SIG-M5 (cell line): Measurements from ENCODE around the gene PAPSS2.
A peak's percentile ranks its signal among the peaks of the same experiment; 100 is the strongest.
"Not testable (repeated sequence)": the region's sequence is repeated elsewhere in the genome, so short reads cannot be mapped to it uniquely, and the experiment has no call there.

Experiments
- DNase-seq: peaks from one replicate; lab custom pipeline; 2025; lab: John Stamatoyannopoulos, UW

PAPSS2 gene

DNA sequence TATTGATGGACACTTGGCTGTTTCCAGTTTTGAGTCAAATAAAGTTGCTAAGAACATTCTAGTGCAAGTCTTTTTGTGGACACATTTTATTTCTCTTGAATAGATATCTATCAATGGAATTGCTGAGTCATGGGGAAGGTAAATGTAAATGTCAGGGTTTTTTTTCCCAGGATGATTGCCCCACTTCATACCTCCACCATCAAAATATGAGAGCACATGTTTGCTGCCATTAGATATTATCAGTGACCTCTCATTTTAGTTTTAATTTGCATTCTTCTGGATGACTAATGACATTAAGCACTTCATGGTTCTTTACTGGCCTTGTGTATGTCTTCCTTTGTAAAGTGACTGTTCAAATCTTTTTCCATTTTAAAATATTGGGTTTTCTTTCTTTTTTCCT, 45.7 kb downstream of the PAPSS2 start:
- DNase-seq: no peak

DNA sequence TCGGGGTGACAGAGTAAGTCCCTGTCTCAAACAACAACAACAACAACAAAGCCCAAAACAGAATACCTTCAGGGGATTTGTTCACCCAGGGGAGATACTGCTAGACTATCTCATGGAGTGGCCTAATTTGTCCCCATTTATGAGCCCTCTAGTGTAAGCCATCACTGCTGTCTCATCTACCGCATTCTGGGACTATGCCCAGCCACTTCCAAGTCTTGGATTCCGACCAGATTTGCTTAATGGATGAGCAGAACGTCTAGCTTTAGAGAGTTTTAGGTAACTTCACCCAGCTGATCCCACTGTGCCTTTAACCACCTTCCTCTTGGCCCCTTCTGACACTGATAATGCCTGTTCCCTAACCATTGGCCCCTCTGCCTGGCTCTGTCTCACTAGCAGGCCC, 47.1 kb downstream of the PAPSS2 start:
- no peak for DNase-seq

DNA sequence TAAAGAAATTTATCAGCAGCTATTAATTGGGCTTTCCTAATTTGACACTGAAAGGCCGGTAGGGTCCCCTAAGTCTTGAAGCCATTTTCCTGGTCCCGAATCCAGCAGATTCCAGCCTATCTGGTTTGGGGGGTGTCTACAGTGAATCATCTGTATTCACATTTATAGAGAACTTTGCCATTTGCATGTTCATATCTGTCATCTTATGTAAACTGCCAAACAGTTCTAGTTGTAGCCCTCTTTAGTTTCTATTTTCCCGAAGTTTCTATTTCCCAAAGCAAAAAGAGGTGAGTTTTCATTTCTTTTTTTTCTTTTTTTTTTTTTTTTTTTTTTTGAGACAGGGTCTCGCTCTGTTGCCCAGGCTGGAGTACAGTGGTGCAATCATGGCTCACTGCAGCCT, 47.6 kb downstream of the PAPSS2 start:
- no peak for DNase-seq

DNA sequence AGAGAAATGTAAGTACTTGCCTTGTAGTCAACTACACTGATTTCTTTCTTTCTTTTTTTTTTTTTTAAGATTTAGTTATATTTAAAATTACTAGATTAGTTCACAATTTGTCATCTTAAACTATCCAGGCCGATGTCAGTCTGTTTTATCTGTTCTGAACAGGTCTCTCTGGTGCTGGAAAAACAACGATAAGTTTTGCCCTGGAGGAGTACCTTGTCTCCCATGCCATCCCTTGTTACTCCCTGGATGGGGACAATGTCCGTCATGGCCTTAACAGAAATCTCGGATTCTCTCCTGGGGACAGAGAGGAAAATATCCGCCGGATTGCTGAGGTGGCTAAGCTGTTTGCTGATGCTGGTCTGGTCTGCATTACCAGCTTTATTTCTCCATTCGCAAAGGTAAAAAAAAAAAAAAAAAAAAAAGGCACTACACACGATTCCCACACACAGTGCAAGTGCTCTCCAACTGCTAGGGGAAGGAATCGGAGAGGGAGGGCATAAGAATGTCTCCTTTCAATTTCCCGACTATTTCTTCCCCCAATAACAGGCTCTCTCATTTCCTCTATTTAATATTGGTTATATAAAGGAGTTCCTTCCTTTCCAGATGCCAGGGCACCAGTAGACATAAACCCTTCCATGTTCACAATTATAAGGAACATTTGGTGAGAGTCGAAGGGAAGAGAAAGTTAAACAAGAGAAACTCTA, 53.4 kb downstream of the PAPSS2 start:
- no peak for DNase-seq

DNA sequence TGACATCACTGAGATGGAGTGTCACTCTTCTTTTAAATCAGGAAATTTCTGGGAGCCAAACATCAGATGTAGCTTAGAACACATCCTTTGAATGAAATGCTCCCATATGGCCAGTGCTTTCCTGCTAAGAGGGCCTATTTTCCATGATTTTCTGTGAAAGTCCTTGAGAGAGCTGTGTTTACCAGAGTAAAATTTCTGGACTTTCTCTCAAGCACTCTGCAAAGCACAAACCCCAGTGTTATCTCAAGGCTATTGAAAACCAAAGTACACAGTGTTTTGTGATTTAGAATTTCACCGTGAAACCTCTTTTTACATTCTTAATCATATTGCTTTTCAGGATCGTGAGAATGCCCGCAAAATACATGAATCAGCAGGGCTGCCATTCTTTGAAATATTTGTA, 54.0 kb downstream of the PAPSS2 start:
- DNase-seq: no peak

DNA sequence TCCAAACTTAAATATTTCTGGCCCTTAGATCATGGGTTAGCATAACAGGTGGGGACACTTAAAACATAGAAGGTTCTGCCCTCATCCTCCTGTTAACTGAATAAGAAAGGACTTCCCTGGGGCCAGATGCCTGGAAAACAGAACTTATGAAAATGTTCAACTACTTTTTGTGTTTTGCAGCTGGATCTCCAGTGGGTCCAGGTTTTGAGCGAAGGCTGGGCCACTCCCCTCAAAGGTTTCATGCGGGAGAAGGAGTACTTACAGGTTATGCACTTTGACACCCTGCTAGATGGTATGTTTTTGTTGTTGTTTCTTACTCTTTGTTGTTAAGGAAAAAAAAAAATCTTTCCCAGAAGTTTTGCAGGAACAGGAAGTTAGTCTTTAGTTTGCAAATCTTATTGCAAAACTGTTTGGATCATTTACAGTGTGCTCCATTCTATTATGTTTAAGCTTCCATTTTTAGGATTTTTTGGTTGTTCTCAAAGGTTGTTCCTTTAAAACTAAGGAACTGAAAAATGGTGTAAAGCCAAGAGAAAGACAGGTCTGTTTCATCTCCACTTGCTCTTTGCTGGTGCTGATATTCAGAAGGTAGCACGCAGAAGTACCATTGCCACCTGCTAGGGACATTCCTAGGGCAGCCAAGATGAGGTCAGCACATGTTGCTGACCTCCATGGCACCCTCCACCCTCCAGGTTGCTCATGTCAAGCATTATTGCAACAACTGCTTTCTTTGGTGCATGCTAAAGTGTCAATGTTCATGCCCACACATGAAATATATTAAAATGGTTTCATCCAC, 56.1 kb downstream of the PAPSS2 start:
- DNase-seq: no peak

DNA sequence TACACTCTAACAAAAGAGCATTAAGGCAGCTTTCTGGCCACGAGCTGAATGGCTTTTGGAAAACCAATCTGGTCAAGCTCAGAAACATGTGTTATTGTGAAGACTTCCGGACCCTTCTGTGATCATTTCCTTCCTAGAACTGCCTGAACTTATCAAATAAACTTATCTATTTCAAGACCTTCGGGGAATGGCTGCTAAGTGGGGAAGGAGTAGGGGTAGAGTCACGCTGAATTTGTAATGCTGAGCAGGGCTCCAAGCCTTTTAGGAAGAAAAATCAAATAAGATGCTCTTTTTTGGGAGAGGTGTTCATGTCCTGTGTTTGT, 56.6 kb downstream of the PAPSS2 start:
- DNase-seq: no peak

DNA sequence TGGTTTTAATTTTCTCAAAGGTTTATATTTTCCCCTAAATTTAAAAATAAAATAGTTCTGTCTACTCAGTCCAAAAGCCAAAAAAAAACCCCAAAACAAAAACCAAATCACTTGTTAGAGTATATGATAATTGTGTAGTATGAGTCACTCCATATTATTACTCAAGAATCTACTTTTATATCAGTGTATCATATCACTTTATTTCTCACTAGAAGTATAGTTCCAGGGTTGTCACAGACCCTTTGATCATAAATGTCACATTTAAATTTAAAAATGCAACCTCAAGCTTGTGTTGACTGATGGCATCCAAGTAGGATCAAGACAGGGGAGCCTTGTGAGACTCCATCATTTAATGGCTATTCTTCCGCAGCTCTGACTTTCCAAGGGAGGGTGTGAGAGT, 61.0 kb downstream of the PAPSS2 start:
- DNase-seq: no peak

DNA sequence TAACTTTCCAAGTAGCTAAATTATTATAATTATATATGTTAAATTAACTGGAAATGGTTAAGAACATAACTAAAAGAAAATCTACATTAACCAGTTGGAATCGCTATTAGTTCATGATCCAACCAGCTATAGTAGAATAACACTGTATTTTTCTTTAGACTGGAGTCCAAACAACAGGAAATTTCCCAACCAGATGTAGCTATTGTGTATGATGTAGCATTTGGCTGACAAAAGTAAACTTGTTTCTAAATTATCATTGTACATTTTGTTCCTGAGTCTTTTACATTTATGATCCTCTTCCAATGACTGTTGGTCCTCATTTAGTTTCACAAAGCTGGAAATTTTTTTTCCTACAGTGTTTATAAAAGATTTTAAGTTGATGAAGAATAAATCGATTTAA, 62.1 kb downstream of the PAPSS2 start:
- no peak for DNase-seq

DNA sequence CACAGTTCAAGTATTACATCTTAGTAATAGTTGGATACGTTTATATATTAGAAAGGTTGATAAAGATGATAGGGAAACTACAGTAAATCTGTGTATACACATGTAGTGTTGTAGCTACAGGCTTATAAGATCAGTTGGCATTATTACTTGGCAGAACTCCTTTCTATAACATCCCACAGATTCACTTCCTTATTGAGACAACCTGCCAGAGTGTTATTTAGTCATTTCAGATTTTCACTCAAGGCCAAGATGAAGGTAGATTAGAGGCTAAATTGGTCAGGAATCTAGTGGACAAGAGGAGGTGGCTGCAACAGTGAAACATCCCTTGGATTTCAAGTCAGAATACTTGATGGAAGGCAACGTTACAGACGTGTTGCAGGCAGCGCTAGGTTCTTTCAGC, 63.0 kb downstream of the PAPSS2 start:
- DNase-seq: no peak

DNA sequence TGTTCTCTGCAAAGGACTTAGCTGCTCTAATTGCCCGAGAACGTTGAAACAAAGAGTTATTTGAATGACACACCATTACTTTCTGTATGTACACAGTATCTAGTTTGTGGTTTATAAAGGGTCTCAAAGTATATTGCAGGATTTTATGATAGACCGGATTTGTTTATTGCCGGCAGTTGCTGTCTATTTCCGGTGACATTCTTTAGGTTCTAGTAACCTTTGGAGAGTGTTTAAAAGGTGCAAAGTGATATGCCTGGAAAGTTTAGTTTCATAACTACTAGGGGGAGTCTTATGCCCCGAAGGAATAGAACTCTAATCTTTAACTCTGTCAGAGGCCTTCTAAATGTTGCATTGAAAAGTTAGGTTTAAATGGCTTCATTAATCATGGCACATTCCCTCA, 63.8 kb downstream of the PAPSS2 start:
- no peak for DNase-seq

DNA sequence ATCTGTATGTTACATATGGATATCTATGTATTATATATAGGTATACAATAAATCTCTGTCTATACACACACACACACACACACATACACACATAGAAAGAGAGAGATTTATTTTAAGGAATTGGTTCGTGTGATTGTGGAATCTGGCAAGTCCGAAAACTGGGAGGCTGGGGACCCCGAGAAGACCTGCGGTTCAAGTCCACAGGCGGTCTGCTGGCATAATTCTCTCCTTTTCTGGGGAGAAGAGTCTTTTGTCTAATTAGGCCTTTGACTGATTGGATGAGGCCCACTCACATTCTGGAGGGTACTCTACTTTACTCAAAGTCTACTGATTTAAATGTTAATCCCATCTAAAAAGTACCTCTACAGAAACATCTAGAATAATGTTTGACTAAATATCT, 65.1 kb downstream of the PAPSS2 start:
- no peak for DNase-seq

DNA sequence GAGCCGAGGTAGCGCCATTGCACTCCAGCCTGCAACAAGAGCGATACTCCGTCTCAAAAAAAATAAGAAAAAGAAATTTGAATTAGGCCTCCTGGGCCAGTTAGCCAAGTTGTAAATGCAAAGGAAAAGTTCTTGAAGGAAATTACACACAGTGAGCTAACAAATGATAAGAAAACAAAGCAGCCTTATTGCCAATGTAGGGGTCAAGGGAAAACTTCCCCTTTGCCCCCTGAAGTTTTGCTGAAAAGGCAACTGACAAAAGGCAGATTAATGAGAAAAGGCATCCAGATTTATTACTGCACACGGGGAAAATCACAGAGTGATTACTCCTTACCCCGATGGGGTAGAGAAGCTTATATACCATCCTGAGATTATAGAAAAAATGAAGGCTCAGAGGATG, 70.3 kb downstream of the PAPSS2 start:
- DNase-seq: no peak

DNA sequence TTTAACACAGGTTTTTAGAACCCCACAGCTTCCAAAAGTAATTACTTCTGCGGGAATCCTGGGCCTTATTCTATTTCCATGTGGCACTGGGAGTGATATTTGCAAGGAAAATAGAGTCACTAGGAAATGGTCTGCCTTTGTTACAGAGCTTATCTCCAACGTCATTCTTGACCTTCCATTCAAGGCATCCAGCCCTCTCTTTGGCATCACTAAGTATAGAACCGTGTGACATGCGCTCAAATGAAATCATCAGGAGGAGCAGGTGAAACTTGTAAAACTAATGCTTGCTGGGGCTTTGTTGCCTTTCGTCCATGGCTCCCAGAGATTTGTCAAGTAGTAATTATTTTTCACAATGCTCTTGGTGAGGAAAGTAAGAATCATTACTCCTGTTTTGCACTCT, 73.4 kb downstream of the PAPSS2 start:
- DNase-seq: no peak

DNA sequence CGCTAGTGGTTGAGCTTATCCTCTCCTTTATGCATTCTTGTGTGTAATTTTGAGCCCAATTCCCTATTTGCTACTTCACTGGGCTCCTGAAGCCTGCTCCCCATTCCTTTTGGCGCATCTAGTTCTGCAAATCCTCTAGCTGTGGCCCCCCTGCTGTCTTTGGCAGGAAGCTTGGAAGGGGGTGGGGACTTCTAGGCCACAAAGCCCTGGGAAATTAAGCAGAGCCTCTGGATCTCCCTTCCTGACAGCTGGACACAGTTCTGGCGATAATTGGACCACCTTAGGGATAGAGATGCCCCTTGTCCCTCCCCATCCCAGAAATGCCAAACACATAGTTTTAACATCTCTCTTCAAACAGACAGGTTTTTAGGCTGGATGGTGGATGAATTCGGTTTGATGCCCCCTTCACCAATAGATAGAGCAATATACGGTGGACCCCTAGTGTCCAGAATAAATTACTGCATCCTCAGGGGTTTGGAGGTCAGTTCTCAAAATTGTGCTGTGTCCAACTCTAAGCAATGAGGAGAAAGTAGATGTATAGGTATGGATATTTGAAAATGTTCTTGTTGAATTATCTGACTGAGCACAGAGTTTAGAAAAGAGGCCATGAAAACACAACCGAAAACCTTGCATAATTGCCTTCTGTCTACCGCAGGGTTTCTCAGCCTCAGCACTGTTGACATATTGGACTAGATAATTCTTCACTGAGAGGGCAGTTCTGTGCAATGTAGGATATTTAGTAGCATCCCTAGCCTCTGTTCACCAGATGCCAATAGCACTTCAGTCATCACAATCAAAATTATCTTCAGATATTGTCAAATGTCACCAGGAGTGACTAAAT, 75.5 kb downstream of the PAPSS2 start:
- no peak for DNase-seq

DNA sequence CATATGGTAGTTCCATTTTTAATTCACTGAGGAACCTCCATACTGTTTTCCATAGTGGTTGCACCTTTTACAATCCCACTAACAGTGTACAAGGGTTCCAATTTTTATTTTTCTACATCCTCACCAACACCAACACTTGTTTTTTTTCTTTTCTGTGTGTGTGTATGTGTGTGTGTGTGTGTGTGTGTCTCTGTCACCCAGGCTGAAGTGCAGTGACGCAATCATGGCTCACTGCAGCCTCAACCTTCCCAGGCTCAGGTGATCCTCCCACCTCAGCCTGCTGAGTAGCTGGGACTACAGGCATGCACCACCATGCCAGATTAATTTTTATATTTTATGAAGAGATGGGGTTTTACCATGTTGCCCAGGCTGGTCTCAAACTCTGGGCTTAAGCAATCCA, 78.6 kb downstream of the PAPSS2 start:
- DNase-seq: not testable (repeated sequence)

DNA sequence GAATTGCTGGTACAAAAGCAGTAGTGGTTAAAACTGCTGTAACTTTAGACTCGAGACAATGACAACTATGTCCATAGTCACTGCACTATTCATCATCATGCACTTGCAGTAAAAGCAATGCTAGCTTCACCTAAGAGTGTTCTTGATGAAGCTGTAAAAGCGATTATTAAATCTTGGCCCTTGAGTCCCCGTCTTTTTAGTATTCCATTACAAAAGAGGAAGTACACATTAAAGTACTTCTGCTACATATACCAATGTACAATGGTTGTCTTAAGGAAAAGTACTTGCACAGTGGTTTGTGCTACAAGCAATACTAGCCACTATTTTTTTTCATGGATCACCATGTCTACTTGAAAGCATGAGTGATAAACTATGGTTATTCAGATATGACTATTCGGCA, 80.0 kb downstream of the PAPSS2 start:
- DNase-seq: no peak

DNA sequence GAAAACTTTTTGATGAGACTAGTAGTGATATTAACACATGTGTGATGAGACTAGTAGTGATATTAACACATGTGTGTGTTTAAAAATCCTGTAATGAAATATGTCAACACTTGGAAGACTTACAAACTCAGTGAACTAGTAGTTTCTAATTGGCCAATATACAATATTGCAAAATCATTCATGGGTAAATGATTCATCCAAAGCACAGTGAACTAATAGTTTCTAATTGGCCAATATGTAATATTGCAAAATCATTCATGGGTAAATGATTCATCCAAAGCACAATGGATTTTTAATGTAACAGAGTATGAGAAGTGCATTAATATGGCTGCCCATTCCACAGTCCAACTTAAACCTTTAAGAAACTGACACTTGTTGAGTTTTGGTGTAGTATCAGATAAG, 80.6 kb downstream of the PAPSS2 start:
- peak; percentile 7 for DNase-seq

DNA sequence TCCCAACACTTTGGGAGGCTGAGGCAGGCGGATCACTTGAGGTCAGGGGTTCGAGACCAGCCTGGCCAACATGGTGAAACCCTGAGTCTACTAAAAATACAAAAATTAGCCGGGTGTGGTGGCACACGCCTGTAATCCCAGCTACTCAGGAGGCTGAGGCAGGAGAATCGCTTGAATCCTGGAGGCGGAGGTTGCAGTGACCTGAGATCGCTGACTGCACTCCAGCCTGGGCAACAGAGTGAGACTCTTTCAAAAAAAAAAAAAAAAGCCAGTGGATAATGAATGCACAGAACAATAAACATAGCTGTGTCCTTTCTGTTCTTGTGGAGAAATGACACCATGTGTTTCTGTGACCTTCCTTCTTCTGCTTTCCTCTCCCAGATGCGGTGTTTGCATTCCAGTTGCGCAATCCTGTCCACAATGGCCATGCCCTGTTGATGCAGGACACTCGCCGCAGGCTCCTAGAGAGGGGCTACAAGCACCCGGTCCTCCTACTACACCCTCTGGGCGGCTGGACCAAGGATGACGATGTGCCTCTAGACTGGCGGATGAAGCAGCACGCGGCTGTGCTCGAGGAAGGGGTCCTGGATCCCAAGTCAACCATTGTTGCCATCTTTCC, 83.4 kb downstream of the PAPSS2 start:
- not testable (repeated sequence) for DNase-seq

DNA sequence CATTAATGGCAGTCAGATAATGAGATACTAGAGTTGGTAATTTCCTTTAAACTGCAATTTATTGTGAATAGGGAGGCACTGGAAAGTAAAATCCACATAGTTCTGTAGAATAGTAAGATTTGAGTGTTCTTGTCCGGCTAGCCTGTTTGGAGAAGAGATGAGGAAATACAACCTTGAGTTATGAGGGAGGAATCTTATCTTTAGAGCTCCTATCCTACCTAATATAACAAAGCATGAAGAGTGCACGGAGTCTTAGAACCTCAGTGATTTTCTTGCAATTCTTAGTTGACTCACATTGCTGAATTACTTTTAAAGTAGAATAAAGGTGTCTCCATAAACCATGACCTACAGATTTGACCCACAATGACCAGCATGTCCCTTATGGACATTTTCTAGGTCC, 84.9 kb downstream of the PAPSS2 start:
- DNase-seq: no peak

DNA sequence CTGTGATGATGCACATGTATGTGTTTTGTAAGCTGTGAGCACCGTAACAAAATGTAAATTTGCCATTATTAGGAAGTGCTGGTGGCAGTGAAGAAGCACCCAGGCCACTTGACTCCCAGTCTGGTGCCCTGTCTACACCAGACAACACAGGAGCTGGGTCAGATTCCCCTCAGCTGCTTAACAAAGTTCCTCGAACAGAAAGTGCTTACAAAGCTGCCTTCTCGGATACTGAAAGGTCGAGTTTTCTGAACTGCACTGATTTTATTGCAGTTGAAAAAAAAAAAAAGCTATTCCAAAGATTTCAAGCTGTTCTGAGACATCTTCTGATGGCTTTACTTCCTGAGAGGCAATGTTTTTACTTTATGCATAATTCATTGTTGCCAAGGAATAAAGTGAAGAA, 87.2 kb downstream of the PAPSS2 start:
- DNase-seq: no peak

DNA sequence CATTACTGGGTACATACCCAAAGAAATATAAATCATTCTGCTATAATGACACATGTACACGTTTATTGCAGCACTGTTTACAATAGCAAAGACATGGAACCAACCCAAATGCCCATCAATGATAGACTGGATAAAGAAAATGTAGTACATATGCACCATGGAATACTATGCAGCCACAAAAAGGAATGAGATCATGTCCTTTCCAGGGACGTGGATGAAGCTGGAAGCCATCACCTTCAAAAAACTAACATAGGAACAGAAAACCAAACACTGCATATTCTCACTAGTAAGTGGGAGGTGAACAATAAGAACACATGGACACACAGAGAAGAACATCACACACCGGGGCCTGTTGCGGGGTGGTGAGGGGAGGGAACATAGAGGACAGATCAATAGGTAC, 88.6 kb downstream of the PAPSS2 start:
- DNase-seq: not testable (repeated sequence)
